ENCODE data around the gene TNFRSF9.
A peak's percentile ranks its signal among the peaks of the same experiment; 100 is the strongest.

TNFRSF9 gene

GRCh38 chr1:7915826-7916500, 24.7 kb downstream of the TNFRSF9 start:
- DNase-seq, result no peak

GRCh38 chr1:7912743-7913557, 27.7 kb downstream of the TNFRSF9 start:
- DNase-seq, result no peak

- DNase-seq, result no peak
Observed at GRCh38 chr1:7912145-7912544, 28.5 kb downstream of the TNFRSF9 start.

- DNase-seq, result no peak
Observed at GRCh38 chr1:7905262-7905661, 35.4 kb downstream of the TNFRSF9 start.

- DNase-seq, result peak; percentile 77 to 91
Observed at GRCh38 chr1:7902478-7903085, 38.1 kb downstream of the TNFRSF9 start.

DNA sequence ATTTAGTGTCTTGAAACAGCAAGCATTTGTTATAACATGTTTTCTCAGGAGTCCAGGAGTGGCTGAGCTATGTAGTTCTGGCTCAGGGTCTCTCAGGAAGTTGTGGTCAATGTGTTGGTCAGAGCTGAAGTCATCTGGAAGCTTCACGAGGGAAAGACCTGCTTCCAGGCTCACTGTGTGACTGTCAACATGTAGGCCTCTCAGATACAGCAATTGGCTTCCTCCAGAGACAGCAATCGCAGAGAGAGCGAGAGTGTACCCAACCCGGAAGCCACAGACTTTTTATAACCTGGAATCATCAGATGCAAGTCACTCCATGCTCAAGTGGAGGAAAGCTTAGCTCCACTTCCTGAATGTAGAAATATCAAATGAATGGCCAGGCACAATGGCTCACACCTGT, 40.9 kb downstream of the TNFRSF9 start:
- no peak for DNase-seq

- no peak for DNase-seq
Observed at GRCh38 chr1:7898962-7899361, 41.7 kb downstream of the TNFRSF9 start.

DNA sequence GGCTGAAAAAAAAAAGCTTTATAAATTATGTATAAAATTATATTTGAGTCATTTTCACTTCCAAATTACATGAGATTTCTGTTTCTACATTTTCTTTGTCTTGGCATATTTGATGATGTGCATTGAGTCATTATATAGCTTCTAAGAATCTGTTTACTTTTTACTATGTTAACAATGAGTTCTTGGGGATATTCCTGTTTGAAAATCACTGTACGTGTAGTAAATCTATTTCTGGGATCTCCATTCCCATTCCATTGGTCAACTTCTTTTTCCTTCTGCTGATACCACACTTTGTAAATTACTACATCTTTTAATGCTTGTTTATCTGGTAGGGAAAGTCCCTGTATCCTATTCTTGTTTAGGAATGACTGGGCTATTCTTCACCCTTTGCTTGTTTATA, 43.6 kb downstream of the TNFRSF9 start:
- DNase-seq, result no peak

DNA sequence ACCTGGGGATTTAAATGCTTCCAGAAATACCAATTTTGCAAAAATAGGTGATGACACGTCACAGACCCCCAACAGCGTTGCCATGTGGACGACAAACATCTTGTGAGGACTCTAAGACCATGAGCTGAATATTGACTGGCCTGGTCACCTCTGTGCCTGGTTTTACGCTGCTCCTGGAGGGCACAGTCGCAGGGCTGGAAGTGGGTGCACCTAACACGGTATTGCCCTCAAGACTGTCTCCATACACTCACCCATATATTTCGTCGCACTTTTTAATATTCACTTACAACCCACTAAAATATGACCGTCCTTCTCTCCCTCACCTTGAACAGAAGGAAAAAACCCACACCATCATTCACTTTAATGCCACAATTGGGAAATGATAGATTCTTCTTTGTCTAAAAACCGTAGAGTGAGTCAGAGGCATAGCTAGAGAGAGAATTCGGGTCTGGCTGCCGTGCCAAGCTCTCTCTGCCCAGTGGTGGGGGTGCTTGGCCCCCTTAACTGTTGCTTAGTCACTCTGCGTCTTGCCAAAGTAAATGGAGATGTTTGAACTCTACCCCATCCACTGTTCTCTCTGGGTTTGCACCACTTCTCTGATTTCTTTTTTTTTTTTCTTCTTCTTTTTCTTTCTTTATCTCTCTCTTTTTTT, 47.0 kb downstream of the TNFRSF9 start:
- DNase-seq, result peak in 1 of 2 experiments; percentile 77

DNA sequence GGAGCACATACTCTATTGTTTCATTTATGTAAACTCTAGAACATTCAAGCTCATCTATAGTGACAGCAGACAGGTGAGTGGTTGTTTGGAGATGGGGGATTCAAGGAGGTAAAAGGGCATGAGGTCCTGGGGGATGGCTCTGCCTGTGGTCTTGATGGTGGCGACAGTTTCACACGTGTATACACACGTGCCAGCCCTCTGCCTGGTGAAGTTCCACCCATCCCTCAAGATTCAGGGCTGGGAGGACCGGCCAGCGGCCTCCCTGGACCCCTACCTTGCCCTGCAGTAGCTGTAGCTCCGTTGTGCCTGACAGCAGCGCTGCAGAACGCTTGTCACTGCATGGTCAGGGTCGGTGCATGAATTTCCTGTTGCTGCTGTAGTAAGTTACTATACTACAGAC, 48.8 kb downstream of the TNFRSF9 start:
- no peak for DNase-seq

- no peak for DNase-seq
Observed at GRCh38 chr1:7890853-7891252, 49.8 kb downstream of the TNFRSF9 start.

DNA sequence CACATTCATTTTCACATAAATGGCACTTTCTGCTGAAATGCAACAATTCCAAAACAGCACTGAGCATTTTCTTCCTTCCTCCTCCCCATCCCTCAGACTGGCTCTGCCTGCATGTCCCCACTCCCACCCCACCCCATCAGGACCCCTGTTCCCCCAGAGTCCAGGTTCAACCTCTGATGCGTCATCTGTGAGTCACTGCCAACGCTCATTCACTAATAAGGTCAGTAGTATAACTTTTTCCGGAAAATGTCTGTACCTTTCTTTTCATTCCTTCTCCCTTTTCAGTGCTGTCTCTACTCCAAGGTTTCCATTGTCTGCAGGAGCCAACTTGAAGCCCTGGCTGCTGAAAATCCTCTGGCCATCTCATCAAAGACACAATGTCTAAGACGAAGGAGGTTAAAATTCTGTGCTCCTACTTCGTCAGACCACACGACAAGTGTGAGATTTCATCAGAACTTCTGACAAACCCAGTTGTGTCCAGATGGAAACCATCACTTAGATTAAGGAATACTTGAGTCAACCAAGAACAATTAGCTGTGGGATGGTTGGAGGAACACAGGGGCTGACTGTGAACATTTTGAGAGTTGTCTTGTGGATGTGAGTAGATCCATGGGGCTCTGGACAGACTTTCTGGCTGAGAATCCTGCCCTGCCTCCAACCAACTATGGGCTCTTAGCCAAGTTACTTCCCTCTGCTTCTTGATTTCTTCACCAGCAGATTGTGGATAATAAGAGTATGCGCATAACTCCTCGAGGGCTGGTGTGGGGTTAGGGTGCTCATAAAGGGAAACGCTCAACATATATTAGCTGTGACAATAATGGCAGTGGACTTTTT, 52.2 kb downstream of the TNFRSF9 start:
- DNase-seq, result peak; percentile 36 to 92

- peak; percentile 80 to 95 for DNase-seq
Observed at GRCh38 chr1:7886405-7886745, 54.3 kb downstream of the TNFRSF9 start.

DNA sequence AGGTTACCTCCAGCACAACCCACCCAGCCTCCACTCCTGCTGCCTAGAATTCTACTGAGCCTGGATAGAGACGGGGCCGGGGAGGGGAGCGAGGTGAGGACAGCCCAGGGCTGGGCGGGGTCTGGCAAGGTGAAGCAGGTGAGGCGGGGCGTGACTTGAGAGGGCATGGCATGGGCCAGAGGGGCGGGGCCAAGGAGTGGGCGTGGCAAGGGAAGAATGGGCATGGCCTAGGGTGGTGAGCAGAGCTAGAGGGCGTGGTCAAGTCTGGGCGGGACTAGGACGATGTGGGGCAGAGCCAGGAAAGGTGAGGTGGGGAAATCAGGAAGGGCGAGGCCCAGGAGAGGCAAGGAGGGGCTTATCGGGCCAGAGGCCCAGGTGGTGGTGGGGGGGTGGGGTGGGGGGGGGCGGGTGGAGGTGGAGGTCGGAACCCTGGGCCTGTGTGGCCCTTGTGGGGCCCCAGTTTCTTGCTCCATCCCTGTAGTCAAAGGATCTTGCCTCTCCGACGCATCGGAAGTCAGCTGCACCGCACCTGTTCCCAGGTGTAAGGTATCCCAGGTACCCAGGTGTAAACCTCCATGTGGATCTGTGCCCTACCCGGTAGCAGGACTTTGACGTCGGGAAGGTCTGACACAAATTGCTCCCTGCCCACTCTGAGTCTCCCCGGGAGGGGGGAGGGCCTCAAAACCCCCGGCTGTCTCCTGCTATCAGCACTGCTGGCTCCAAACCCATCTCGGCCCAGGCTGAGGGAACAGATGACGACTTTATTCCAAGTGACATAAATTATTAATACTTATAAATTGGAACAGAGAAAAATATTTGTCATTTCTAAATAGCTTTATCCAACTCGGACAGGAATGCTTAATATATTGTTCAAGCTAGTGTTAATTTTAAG, 54.9 kb downstream of the TNFRSF9 start:
- DNase-seq, result peak; percentile 3 to 57

GRCh38 chr1:7884757-7885156, 55.9 kb downstream of the TNFRSF9 start:
- DNase-seq, result no peak

- no peak for DNase-seq
Observed at GRCh38 chr1:7879228-7879627, 61.4 kb downstream of the TNFRSF9 start.

DNA sequence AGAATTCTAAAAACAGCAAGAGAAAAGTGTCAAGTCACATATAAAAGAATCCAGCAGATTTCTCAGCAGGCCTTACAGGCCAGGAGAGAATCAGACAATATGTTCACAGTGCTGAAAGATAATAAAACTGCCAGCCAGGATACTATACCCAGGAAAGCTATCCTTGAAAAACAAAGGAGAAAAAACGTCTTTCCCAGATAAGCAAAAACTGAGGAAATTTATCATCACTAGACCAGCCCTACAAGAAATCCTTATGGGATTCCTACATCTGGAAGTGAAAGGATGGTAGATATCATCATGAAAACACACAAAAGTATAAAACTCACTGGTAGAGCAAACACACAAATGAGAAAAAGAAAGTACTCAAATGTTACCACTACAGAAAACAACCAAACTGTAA, 62.6 kb downstream of the TNFRSF9 start:
- DNase-seq, result no peak

DNA sequence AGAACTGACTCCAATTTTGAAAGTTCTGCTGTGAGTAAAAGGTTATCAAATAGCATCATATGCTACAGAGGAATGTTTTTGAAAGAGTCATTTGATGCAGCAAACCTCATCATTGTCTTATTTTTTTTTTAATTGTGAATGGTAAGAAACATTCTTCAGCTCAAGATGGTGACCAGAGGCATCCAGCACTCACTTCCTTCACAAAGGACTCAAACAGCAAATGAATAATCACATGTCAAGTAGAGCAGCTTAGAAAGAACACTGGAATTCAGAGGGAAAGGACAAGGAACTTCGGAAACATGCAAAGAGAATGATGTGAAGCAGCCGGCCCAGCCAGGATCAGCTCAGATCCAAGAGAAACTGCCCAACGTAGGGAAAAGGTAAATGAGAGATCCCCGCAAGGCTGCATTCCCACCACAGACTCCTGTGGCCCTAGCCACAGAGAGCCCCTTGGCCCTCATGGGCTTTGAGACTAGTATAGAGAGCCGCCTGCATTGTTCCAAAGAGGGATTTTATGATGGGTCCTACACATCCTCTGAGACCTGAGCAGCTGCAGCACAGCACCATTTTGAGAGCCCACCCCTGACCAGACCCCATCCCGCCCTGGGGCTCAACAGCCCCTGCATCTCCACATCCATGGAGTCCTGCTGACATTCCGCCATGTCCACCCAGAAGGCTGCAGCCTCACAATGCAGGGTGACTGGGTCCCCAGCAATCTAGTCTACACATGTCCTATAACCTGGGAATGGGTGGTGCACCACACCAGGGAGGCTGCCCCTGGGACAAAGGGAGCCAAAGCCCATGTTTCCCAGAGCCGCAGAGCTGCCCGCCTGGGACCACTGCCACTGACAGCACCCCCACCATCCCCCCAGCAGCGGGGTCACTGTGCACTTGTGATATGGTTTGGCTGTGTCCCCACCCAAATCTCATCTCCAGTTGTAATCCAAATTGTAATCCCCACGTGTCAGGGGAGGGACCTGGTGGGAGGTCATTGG, 66.5 kb downstream of the TNFRSF9 start:
- DNase-seq, result no peak

GRCh38 chr1:7871136-7871535, 69.5 kb downstream of the TNFRSF9 start:
- no peak for DNase-seq
